IMR-90 (cell line): ENCODE data around the gene MIA2.
"Not testable (repeated sequence)": the region's sequence is repeated elsewhere in the genome, so short reads cannot be mapped to it uniquely, and the experiment has no call there.

Experiments used
- CTCF ChIP-seq: conservative IDR thresholded peaks from 2 replicates; pipeline ENCODE4 v1.5.1; 2012; ENCODE audit warnings: mild to moderate bottlenecking, low read depth, low read length, improper control_type of control experiment
- USF2 ChIP-seq: fragments of 150-350 bp; IDR thresholded peaks from 2 replicates; pipeline ENCODE4 v1.6.1; 2017; ENCODE audit warnings: mild to moderate bottlenecking, antibody characterized with exemption, low read length, low read depth

- TF ChIP-seq CTCF, USF2: not testable (repeated sequence)
Observed at GRCh38 chr14:39300389-39300788, 66.7 kb downstream of the MIA2 start.
